ENCODE data around the gene JARID2.

GRCh38 chr6:15535495-15536197, 289.8 kb downstream of the JARID2 start:
- no peak for TF ChIP-seq POLR2A (IDR thresholded peaks at IDR 0.05; ENCODE audit: low read depth, low read length)
- TF ChIP-seq TAF1 (IDR thresholded peaks at IDR 0.05; ENCODE audit: low read depth, low read length): no peak
- no peak for TF ChIP-seq POLR2AphosphoS5 (IDR thresholded peaks at IDR 0.05; ENCODE audit: low read depth, low read length)
- TF ChIP-seq PAX5 (IDR thresholded peaks at IDR 0.05; ENCODE audit: insufficient read depth, low read length, severe bottlenecking): no peak
- TF ChIP-seq POU2F2 (IDR thresholded peaks at IDR 0.05; ENCODE audit: low read depth, low read length): no peak
- no peak for TF ChIP-seq SPI1 (IDR thresholded peaks at IDR 0.05; ENCODE audit: low read depth, low read length)
